SK-N-SH (cell line): Measurements from ENCODE around the gene ADD1. TPM values are rescaled to one million over a fixed set of nuclear protein-coding genes. Genes with fewer than 3 reads are reported as not detected.

Source experiments
- CTCF ChIA-PET: fragments of 300-600, 350-600 bp; formaldehyde crosslinking; extraction: SDS; loops from one replicate; lab custom pipeline; 2021; lab: Yijun Ruan, JAX
- POLR2A ChIA-PET: fragments of 350-600 bp; sonication (Branson Sonifier 250); formaldehyde crosslinking; extraction: SDS; loops from one replicate; lab custom pipeline; 2020; ENCODE audit warnings: antibody characterized with exemption, inconsistent platforms; lab: Yijun Ruan, JAX
- DNase-seq: peaks from one replicate; pipeline ENCODE4 v3.0.0; 2012
- H2AFZ ChIP-seq: fragments of 200-600 bp; sonication (generic); 2 replicates; pipeline ENCODE4 v1.8.1; 2016; ENCODE audit warnings: antibody characterized with exemption, mild to moderate bottlenecking, low read depth
- H3F3A ChIP-seq: fragments of 200-600 bp; sonication (generic); replicated peaks from 2 replicates; pipeline ENCODE3; 2016; ENCODE audit warnings: antibody characterized with exemption, mild to moderate bottlenecking; ENCODE audit not compliant: insufficient read depth
- H3K27ac ChIP-seq, 2 experiments: fragments of 200-500 bp in 1 of 2; fragments of 200-600 bp in 1 of 2; sonication (Bioruptor generic) in 1 of 2; sonication (generic), shearing (Covaris generic) in 1 of 2; 2 replicates each; pipeline versions ENCODE4 v1.5.1 to v1.6.1; 2014 to 2016; ENCODE audit warnings: low read depth in 2 of 2, inconsistent platforms in 1 of 2, low read length in 1 of 2, mild to moderate bottlenecking in 1 of 2, mixed read lengths in 1 of 2
- H3K27me3 ChIP-seq: fragments of 200-600 bp; sonication (generic), shearing (Covaris generic); 2 replicates; pipeline ENCODE4 v1.6.1; 2016; ENCODE audit warnings: mixed run types; ENCODE audit not compliant: insufficient read depth
- H3K36me3 ChIP-seq, 2 experiments: fragments of 200-500 bp in 1 of 2; fragments of 200-600 bp in 1 of 2; sonication (Bioruptor generic) in 1 of 2; sonication (generic) in 1 of 2; replicated peaks in 1 of 2; 2 replicates each; pipeline versions ENCODE3 to v1.5.1; 2014 to 2016; ENCODE audit warnings: low read length in 1 of 2, mild to moderate bottlenecking in 1 of 2; ENCODE audit not compliant: insufficient read depth in 2 of 2, control insufficient read depth in 1 of 2
- H3K4me1 ChIP-seq, 2 experiments: fragments of 200-500 bp in 1 of 2; fragments of 200-600 bp in 1 of 2; sonication (Bioruptor generic) in 1 of 2; sonication (generic), shearing (Covaris generic) in 1 of 2; 2 replicates each; pipeline versions ENCODE4 v1.5.1 to v1.6.1; 2014 to 2016; ENCODE audit warnings: low read depth in 1 of 2, low read length in 1 of 2, mixed run types in 1 of 2; ENCODE audit not compliant: insufficient read depth in 2 of 2, control insufficient read depth in 1 of 2
- H3K4me2 ChIP-seq: fragments of 200-600 bp; sonication (generic), shearing (Covaris generic); 2 replicates; pipeline ENCODE4 v1.6.1; 2017; ENCODE audit warnings: mixed run types
- H3K4me3 ChIP-seq, 2 experiments: fragments of 200-500 bp in 1 of 2; fragments of 200-600 bp in 1 of 2; sonication (Bioruptor generic) in 1 of 2; sonication (generic), shearing (Covaris generic) in 1 of 2; 2 replicates each; pipeline versions ENCODE4 v1.5.1 to v1.8.1; 2014 to 2016; ENCODE audit warnings: low read depth in 2 of 2, inconsistent platforms in 1 of 2, low read length in 1 of 2, mild to moderate bottlenecking in 1 of 2, mixed read lengths in 1 of 2, moderate library complexity in 1 of 2
- H3K79me2 ChIP-seq: fragments of 200-600 bp; sonication (generic); 2 replicates; pipeline ENCODE4 v1.8.1; 2017; ENCODE audit warnings: mild to moderate bottlenecking; ENCODE audit not compliant: insufficient read depth
- H3K9ac ChIP-seq: fragments of 200-600 bp; sonication (generic); 2 replicates; pipeline ENCODE4 v1.6.1; 2017; ENCODE audit warnings: mixed run types
- H3K9me2 ChIP-seq: fragments of 200-600 bp; sonication (generic); 2 replicates; pipeline ENCODE4 v1.6.1; 2017; ENCODE audit warnings: mixed run types
- H3K9me3 ChIP-seq: fragments of 200-600 bp; sonication (generic); 2 replicates; pipeline ENCODE4 v1.6.1; 2017; ENCODE audit warnings: mixed run types, mild to moderate bottlenecking, moderate library complexity
- H4K20me1 ChIP-seq: fragments of 200-600 bp; sonication (generic); 2 replicates; pipeline ENCODE4 v1.6.1; 2017; ENCODE audit warnings: mild to moderate bottlenecking, mixed run types; ENCODE audit not compliant: insufficient read depth
- CTCF ChIP-seq: fragments of 200-600 bp; sonication (generic); IDR thresholded peaks from 2 replicates; pipeline ENCODE4 v1.6.1; 2017; ENCODE audit warnings: antibody characterized with exemption, mild to moderate bottlenecking, moderate library complexity
- ELF1 ChIP-seq: IDR thresholded peaks from 2 replicates; pipeline ENCODE4 v1.4.0; 2012
- EP300 ChIP-seq, 2 experiments: IDR thresholded peaks; 2 replicates each; pipeline versions ENCODE4 v1.4.0 to v1.6.1; 2012; ENCODE audit warnings: borderline replicate concordance in 1 of 2, low read depth in 1 of 2, low read length in 1 of 2
- EZH2phosphoT487 ChIP-seq: fragments of 200-600 bp; sonication (generic); IDR thresholded peaks from 2 replicates; pipeline ENCODE4 v1.6.1; 2017; ENCODE audit warnings: low read depth, mixed run types, mild to moderate bottlenecking, antibody characterized with exemption, moderate library complexity, borderline replicate concordance
- FOXM1 ChIP-seq: IDR thresholded peaks from 2 replicates; pipeline ENCODE4 v1.4.0; 2012; ENCODE audit warnings: low read depth, mild to moderate bottlenecking
- JUND ChIP-seq: IDR thresholded peaks from 2 replicates; pipeline ENCODE4 v1.4.0; 2012
- MXI1 ChIP-seq: IDR thresholded peaks from 2 replicates; pipeline ENCODE4 v1.6.1; 2012; ENCODE audit warnings: mild to moderate bottlenecking, low read depth, low read length, improper control_type of control experiment
- NFIC ChIP-seq: IDR thresholded peaks from 2 replicates; pipeline ENCODE4 v1.4.0; 2012; ENCODE audit warnings: borderline replicate concordance
- NRF1 ChIP-seq: IDR thresholded peaks from 2 replicates; pipeline ENCODE4 v1.6.1; 2012; ENCODE audit warnings: low read depth, mild to moderate bottlenecking, low read length
- POLR2AphosphoS5 ChIP-seq: IDR thresholded peaks from 2 replicates; pipeline ENCODE4 v1.6.1; 2012; ENCODE audit warnings: low read depth, low read length
- RAD21 ChIP-seq: IDR thresholded peaks from 2 replicates; pipeline ENCODE4 v1.6.1; 2012; ENCODE audit warnings: mild to moderate bottlenecking, low read length
- RCOR1 ChIP-seq: fragments of 150-350 bp; IDR thresholded peaks from 2 replicates; pipeline ENCODE4 v1.6.1; 2017; ENCODE audit warnings: antibody characterized with exemption, low read length
- SIN3A ChIP-seq: IDR thresholded peaks from 2 replicates; pipeline ENCODE4 v1.6.1; 2012; ENCODE audit warnings: low read depth, mild to moderate bottlenecking, low read length, moderate library complexity, borderline replicate concordance
- SMC3 ChIP-seq: IDR thresholded peaks from 2 replicates; pipeline ENCODE4 v1.6.1; 2012; ENCODE audit warnings: low read depth, low read length, improper control_type of control experiment
- TAF1 ChIP-seq: IDR thresholded peaks from 2 replicates; pipeline ENCODE4 v1.6.1; 2012; ENCODE audit warnings: low read depth, mild to moderate bottlenecking, low read length, moderate library complexity, borderline replicate concordance
- TCF12 ChIP-seq: IDR thresholded peaks from 2 replicates; pipeline ENCODE4 v1.4.0; 2012
- TEAD4 ChIP-seq: IDR thresholded peaks from 2 replicates; pipeline ENCODE4 v1.4.0; 2012; ENCODE audit warnings: mild to moderate bottlenecking, borderline replicate concordance; ENCODE audit not compliant: insufficient read depth
- WGBS: methylation state at CpG from one replicate; pipeline ENCODE4 v1.1.6; 2017; ENCODE audit warnings: low lambda C conversion rate; 5-methylcytosine and 5-hydroxymethylcytosine counted together
- polyA plus RNA-seq, 3 experiments: library from polyadenylated mRNA; depleted of rRNA; stranded (reverse); fragments of >200 nt; gene quantifications; 2 replicates each; pipeline ENCODE4 v1.2.3, GENCODE V29; 2012
- TF ChIP-seq, protein P1 (sequence below): fragments of 150-350 bp; IDR thresholded peaks from 2 replicates; pipeline ENCODE4 v1.6.1; 2017; ENCODE audit warnings: antibody characterized with exemption, low read length, low read depth, borderline replicate concordance
- TF ChIP-seq, protein P2 (sequence below): IDR thresholded peaks from 2 replicates; pipeline ENCODE4 v1.4.0; 2012; ENCODE audit warnings: low read depth, borderline replicate concordance
- TF ChIP-seq, protein P3 (sequence below): IDR thresholded peaks from 2 replicates; pipeline ENCODE4; 2012

Gene ADD1
- polyA plus RNA-seq, 1 of the 3 experiments (the other 2 are of a cell fraction), result 155 TPM

- Histone ChIP-seq H3F3A (peaks cover 4% of the 10 kb centered on the region), H3K36me3 (peaks cover 5% of the 10 kb centered on the region in 2 experiments), H3K79me2 (peaks cover 25% of the 10 kb centered on the region), H2AFZ (no peak overlapping the region), H3K4me2 (no peak overlapping the region), H3K4me1 (peaks cover 0 to 12% of the 10 kb centered on the region in 2 experiments; a peak in 1 of 4 replicates), H3K27ac (no peak overlapping the region), H3K4me3 (no peak overlapping the region), H3K27me3 (no peaks in the 10 kb centered on the region), H3K9me3 (peaks cover 5% of the 10 kb centered on the region; the same call in 1 of the 2 replicates), H3K9me2 (no peaks in the 10 kb centered on the region), H3K9ac (no peak overlapping the region), H4K20me1 (no peaks in the 10 kb centered on the region)
- WGBS, result 90% methylated on average over 11 of the region's 13 CpGs
- no peak for DNase-seq
- TF ChIP-seq CTCF (no peak), FOXM1 (no peak)
- TF ChIP-seq, protein P1, sequence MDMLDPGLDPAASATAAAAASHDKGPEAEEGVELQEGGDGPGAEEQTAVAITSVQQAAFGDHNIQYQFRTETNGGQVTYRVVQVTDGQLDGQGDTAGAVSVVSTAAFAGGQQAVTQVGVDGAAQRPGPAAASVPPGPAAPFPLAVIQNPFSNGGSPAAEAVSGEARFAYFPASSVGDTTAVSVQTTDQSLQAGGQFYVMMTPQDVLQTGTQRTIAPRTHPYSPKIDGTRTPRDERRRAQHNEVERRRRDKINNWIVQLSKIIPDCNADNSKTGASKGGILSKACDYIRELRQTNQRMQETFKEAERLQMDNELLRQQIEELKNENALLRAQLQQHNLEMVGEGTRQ, result no peak
- ChIA-PET CTCF (interaction anchor here (2.3 kb wide), 1 partner anchor 15 kb away, joined by 7 read pairs; no protein-coding TSS in a partner anchor), POLR2A (interaction anchor here (0.6 to 0.9 kb wide), 2 partner anchors 64 to 354 kb away, joined by 3 to 4 read pairs; partner anchors contain the start of gene TNIP2)
Observed at GRCh38 chr4:2820216-2820982, 23.2 kb upstream of the ADD1 start.

- no peaks in the 10 kb centered on the region for H3K9me3 ChIP-seq
- no peak overlapping the region for H3K9ac ChIP-seq
- DNase-seq, result no peak
- no peaks in the 10 kb centered on the region for H3F3A ChIP-seq
- no peaks in the 10 kb centered on the region for H3K9me2 ChIP-seq
- POLR2A ChIA-PET, result no interaction called here
- H3K79me2 ChIP-seq, result peaks cover 18% of the 10 kb centered on the region
- no peak overlapping the region for H3K27ac ChIP-seq
- CTCF ChIA-PET, result interaction anchor here (2.3 kb wide), 1 partner anchor 13 kb away, joined by 7 read pairs; no protein-coding TSS in a partner anchor
- H3K27me3 ChIP-seq, result no peaks in the 10 kb centered on the region
- H3K4me1 ChIP-seq, result peaks cover 0 to 9% of the 10 kb centered on the region in 2 experiments; a peak in 1 of 4 replicates
- no peak overlapping the region for H2AFZ ChIP-seq
- 92% methylated on average over 20 of the region's 23 CpGs for WGBS
- no peak overlapping the region for H3K4me3 ChIP-seq
- no peaks in the 10 kb centered on the region for H4K20me1 ChIP-seq
- H3K36me3 ChIP-seq, result peaks cover 0 to 5% of the 10 kb centered on the region in 2 experiments
- no peak overlapping the region for H3K4me2 ChIP-seq
- TF ChIP-seq NRF1 (no peak), SMC3 (no peak), EZH2phosphoT487 (no peak), EP300 (IDR thresholded peaks at IDR 0.05; ENCODE audit: borderline replicate concordance in 1 of 2, low read depth in 1 of 2, low read length in 1 of 2) (no peak), NFIC (no peak), RAD21 (no peak), MXI1 (no peak), SIN3A (no peak), POLR2AphosphoS5 (no peak), ELF1 (no peak), TAF1 (no peak), TEAD4 (no peak), RCOR1 (no peak), JUND (no peak), TCF12 (no peak)
- TF ChIP-seq, protein P2, sequence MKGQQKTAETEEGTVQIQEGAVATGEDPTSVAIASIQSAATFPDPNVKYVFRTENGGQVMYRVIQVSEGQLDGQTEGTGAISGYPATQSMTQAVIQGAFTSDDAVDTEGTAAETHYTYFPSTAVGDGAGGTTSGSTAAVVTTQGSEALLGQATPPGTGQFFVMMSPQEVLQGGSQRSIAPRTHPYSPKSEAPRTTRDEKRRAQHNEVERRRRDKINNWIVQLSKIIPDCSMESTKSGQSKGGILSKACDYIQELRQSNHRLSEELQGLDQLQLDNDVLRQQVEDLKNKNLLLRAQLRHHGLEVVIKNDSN, result no peak
- TF ChIP-seq, protein P3, sequence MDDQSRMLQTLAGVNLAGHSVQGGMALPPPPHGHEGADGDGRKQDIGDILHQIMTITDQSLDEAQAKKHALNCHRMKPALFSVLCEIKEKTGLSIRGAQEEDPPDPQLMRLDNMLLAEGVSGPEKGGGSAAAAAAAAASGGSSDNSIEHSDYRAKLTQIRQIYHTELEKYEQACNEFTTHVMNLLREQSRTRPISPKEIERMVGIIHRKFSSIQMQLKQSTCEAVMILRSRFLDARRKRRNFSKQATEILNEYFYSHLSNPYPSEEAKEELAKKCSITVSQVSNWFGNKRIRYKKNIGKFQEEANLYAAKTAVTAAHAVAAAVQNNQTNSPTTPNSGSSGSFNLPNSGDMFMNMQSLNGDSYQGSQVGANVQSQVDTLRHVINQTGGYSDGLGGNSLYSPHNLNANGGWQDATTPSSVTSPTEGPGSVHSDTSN, result no peak
Observed at GRCh38 chr4:2822461-2823300, 21.0 kb upstream of the ADD1 start.
